Endodermal cell (in vitro differentiated cells): ENCODE results near the gene PCBP3. TPM values are rescaled to one million over a fixed set of nuclear protein-coding genes. Genes with fewer than 3 reads are reported as not detected.

Experiments
- DNase-seq: peaks from one replicate; pipeline ENCODE4 v3.0.0-alpha.2; 2017
- H3K27ac ChIP-seq: 2 replicates; pipeline ENCODE4 v1.5.1; 2013; ENCODE audit warnings: mild to moderate bottlenecking, low read depth, low read length, moderate library complexity
- H3K27me3 ChIP-seq: 2 replicates; pipeline ENCODE4 v1.6.1; 2013; ENCODE audit warnings: mild to moderate bottlenecking, low read length, moderate library complexity; ENCODE audit not compliant: insufficient read depth, control insufficient read depth, poor library complexity, severe bottlenecking
- H3K36me3 ChIP-seq: 2 replicates; pipeline ENCODE4 v1.7.0; 2013; ENCODE audit warnings: mild to moderate bottlenecking, low read length, moderate library complexity; ENCODE audit not compliant: control insufficient read depth, insufficient read depth
- H3K4me1 ChIP-seq: one replicate; pipeline ENCODE4 v1.7.0; 2013; ENCODE audit warnings: low read length; ENCODE audit not compliant: control insufficient read depth, insufficient read depth
- H3K4me3 ChIP-seq: 2 replicates; pipeline ENCODE4 v1.5.1; 2013; ENCODE audit warnings: mild to moderate bottlenecking, low read length, moderate library complexity
- H3K9ac ChIP-seq: 2 replicates; pipeline ENCODE4 v1.6.1; 2013; ENCODE audit warnings: mild to moderate bottlenecking, low read length, moderate library complexity; ENCODE audit not compliant: poor library complexity, severe bottlenecking; ENCODE audit errors: extremely low read depth
- H3K9me3 ChIP-seq: 2 replicates; pipeline ENCODE4 v1.6.1; 2013; ENCODE audit warnings: mild to moderate bottlenecking, low read length, moderate library complexity; ENCODE audit not compliant: control insufficient read depth
- H3K27ac Mint-ChIP-seq: 2 replicates; pipeline ENCODE4 v1.8.0; 2020; ENCODE audit warnings: mixed read lengths
- H3K27me3 Mint-ChIP-seq: 2 replicates; pipeline ENCODE4 v1.8.0; 2021; ENCODE audit warnings: mild to moderate bottlenecking, mixed read lengths; ENCODE audit not compliant: insufficient read depth
- H3K36me3 Mint-ChIP-seq: 2 replicates; pipeline ENCODE4 v1.8.0; 2020; ENCODE audit warnings: low read depth, mixed read lengths
- H3K4me1 Mint-ChIP-seq: 2 replicates; pipeline ENCODE4 v1.8.0; 2020; ENCODE audit warnings: mixed read lengths
- H3K4me3 Mint-ChIP-seq: 2 replicates; pipeline ENCODE4 v1.8.0; 2020; ENCODE audit warnings: mild to moderate bottlenecking, moderate library complexity, mixed read lengths
- H3K9me3 Mint-ChIP-seq: 2 replicates; pipeline ENCODE4 v1.8.0; 2020; ENCODE audit warnings: mild to moderate bottlenecking, mixed read lengths
- WGBS, 2 experiments: methylation state at CpG; one replicate each; pipeline versions ENCODE4 v1.1.5 to v1.1.7; 2013; ENCODE audit warnings: missing lambda C conversion rate in 2 of 2, mixed read lengths in 1 of 2; ENCODE audit not compliant: insufficient coverage in 1 of 2, insufficient read length in 1 of 2; 5-methylcytosine and 5-hydroxymethylcytosine counted together
- total RNA-seq, 2 donors: library from RNA; stranded (reverse); fragmentation: NEBNext Ultra II Directional in 1 of 2; extraction: Animal tissue kit (Norgen Biotek cat#: 25700) in 1 of 2; gene quantifications; 2 replicates in 1 of 2; 3 replicates in 1 of 2; pipeline ENCODE4 v1.2.1, GENCODE V29; 2021
- TF ChIP-seq, protein P1 (sequence below): fragments of 200-600 bp; sonication (generic); conservative IDR thresholded peaks from 2 replicates; pipeline ENCODE4 v1.5.0; 2021; ENCODE audit warnings: antibody characterized with exemption, mild to moderate bottlenecking

PCBP3 gene
- total RNA-seq, 2 donors from 2014 or later, result 2.1 to 10.6 TPM

DNA sequence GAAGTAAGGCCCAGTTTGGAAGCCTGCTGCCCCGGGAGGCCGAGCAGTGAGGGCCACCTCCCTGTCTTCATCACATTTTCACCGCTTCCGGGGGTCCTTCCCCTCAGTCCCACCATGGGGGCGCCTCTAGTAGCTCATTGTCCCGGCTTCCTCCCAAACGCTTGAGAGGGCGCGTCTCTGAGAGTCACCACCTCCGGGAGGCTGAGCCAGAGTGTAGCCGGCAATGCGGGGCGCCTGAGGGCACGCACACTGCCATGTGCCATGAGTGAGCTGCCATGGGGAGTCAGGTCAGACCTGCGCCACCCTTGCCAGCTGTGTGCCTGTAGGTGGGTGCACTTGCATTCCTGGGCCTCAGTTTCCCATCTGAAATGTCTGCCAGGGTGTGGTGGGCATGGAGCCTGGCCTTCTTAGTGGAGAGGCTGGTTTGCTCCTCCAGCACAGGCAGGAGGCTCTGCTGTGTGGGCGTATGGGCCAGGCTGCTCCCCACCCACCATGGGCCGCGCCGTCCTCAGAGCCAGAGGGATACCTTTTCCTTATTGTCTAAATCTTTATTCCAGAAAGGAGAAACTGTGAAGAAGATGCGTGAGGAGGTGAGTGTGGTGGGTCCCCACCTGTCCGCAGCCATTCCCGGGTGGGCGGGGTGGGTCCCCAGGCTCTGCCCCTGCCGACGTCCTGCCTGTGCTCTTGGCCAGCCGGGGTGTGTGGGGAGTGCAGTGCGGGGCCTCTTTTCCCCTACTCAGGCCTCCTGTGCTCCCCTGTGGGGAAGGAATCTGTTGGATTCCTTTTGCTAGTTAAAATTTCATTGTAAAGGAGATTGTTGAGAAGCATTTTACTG is 256.7 kb downstream of the PCBP3 start:
- H3K4me1 Mint-ChIP-seq, result no peaks in the 10 kb centered on the region
- Histone ChIP-seq H3K4me1 (no peaks in the 10 kb centered on the region), H3K27ac (no peak overlapping the region), H3K9me3 (no peaks in the 10 kb centered on the region), H3K9ac (no peak overlapping the region), H3K27me3 (no peaks in the 10 kb centered on the region), H3K4me3 (no peak overlapping the region), H3K36me3 (no peaks in the 10 kb centered on the region)
- H3K9me3 Mint-ChIP-seq, result no peaks in the 10 kb centered on the region
- H3K4me3 Mint-ChIP-seq, result no peak overlapping the region
- no peak overlapping the region for H3K27ac Mint-ChIP-seq
- H3K27me3 Mint-ChIP-seq, result no peaks in the 10 kb centered on the region
- WGBS, 2 experiments, result 90 to 96% methylated on average over 11 to 27 of the region's 27 CpGs
- no peak for DNase-seq
- TF ChIP-seq, protein P1, sequence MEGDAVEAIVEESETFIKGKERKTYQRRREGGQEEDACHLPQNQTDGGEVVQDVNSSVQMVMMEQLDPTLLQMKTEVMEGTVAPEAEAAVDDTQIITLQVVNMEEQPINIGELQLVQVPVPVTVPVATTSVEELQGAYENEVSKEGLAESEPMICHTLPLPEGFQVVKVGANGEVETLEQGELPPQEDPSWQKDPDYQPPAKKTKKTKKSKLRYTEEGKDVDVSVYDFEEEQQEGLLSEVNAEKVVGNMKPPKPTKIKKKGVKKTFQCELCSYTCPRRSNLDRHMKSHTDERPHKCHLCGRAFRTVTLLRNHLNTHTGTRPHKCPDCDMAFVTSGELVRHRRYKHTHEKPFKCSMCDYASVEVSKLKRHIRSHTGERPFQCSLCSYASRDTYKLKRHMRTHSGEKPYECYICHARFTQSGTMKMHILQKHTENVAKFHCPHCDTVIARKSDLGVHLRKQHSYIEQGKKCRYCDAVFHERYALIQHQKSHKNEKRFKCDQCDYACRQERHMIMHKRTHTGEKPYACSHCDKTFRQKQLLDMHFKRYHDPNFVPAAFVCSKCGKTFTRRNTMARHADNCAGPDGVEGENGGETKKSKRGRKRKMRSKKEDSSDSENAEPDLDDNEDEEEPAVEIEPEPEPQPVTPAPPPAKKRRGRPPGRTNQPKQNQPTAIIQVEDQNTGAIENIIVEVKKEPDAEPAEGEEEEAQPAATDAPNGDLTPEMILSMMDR, result no peak
- H3K36me3 Mint-ChIP-seq, result no peaks in the 10 kb centered on the region

DNA sequence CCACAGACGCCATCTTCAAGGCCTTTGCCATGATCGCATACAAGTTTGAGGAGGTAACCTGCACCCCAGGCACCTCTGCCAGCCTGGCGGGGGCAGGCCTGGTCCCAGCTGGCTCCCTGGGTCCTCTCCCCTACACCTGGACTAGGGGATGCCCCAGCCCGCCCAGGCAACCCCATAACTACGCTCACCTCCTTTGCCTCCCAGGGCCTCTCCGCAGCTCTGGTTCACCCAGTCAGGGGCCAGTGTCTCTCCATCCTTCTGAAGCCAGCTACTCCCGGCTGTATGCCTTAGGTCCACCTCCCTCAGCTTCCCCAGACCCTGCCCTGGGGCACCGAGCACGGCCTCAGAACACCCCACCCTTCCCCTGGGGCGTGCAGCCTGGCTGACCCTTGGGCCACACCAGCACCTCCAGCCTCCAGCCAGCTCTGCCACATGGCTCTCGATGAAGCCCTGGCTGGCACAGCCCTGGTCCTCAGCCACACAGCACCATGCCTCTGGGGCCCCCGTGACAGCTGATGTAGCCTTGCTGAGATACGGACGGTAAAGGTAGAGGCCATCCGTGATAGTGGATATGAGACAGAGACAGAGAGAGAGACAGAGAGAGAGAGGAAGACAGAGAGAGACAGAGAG is 257.7 kb downstream of the PCBP3 start:
- no peaks in the 10 kb centered on the region for H3K36me3 Mint-ChIP-seq
- Histone ChIP-seq H3K4me1 (no peaks in the 10 kb centered on the region), H3K9ac (no peak overlapping the region), H3K4me3 (no peak overlapping the region), H3K27me3 (no peaks in the 10 kb centered on the region), H3K36me3 (no peaks in the 10 kb centered on the region), H3K27ac (no peak overlapping the region), H3K9me3 (no peaks in the 10 kb centered on the region)
- H3K27me3 Mint-ChIP-seq, result no peaks in the 10 kb centered on the region
- no peaks in the 10 kb centered on the region for H3K9me3 Mint-ChIP-seq
- H3K27ac Mint-ChIP-seq, result no peak overlapping the region
- no peak overlapping the region for H3K4me3 Mint-ChIP-seq
- no peaks in the 10 kb centered on the region for H3K4me1 Mint-ChIP-seq
- WGBS, 2 experiments, result 87 to 91% methylated on average over 9 to 15 of the region's 15 CpGs
- TF ChIP-seq, protein P1, result no peak
- DNase-seq, result no peak

DNA sequence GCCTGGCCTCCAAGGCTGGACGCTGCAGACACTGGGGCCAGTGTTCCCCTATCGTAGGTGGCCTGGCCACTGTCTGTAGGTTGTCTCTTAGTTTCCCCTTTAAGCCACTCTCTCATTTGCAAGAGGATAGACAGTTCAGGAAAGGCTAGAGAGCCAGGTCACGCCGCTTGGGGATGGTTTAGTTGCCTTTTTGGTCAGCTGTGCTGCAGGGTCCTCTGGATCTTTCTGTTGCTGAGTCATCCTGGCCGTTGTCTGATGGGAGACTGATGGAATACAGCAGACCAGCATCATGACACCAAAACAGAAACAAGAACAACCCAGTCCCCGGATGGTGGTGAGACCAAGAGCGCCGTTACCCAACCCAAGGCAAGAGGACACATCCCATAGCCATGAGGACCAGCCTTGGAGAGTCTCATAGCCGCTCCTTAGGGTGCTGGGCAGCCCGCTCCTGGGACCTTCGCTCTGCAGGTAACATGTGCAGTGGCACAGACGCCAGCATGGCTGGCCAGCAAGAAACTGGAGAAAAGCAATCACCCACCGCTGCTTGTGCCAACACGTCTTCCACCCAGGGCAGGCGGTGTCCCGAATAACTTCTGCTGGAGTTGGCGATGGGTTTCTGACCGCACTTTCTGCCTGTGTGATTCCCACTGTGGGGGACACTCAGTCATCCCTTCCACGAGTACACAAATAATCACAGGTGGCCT is 258.9 kb downstream of the PCBP3 start:
- Mint-ChIP-seq H3K4me1 (no peaks in the 10 kb centered on the region), H3K27me3 (no peaks in the 10 kb centered on the region), H3K9me3 (no peaks in the 10 kb centered on the region), H3K4me3 (no peak overlapping the region), H3K36me3 (no peaks in the 10 kb centered on the region), H3K27ac (no peak overlapping the region)
- H3K27me3 ChIP-seq, result no peaks in the 10 kb centered on the region
- 88 to 91% methylated on average over 14 to 19 of the region's 19 CpGs for WGBS, 2 experiments
- no peak overlapping the region for H3K27ac ChIP-seq
- no peak overlapping the region for H3K9ac ChIP-seq
- no peak for DNase-seq
- no peaks in the 10 kb centered on the region for H3K36me3 ChIP-seq
- no peaks in the 10 kb centered on the region for H3K9me3 ChIP-seq
- H3K4me3 ChIP-seq, result no peak overlapping the region
- TF ChIP-seq, protein P1, result no peak
- H3K4me1 ChIP-seq, result no peaks in the 10 kb centered on the region
